Psoas muscle (tissue), 8 donors: ENCODE data around the gene EVI5. TPM values are rescaled to one million over a fixed set of nuclear protein-coding genes. Genes with fewer than 3 reads are reported as not detected.

ENCODE experiments used
- ATAC-seq, 4 donors: fragments of 200-7000 bp; cut with Tn5 transposase; one replicate each; pipeline ENCODE4 v1.9.1; 2020; ENCODE audit warnings: moderate library complexity in 3 of 4, mild to moderate bottlenecking in 2 of 4
- DNase-seq, 2 donors: peaks; one replicate each; pipeline ENCODE4 v3.0.0-alpha.2; 2020
- H3K27ac ChIP-seq: fragments of 200-600 bp; one replicate; pipeline ENCODE4 v1.8.0; 2022
- H3K27me3 ChIP-seq, 3 donors: fragments of 200-600 bp in 1 of 3; one replicate each; pipeline versions ENCODE4 v1.6.1 to v1.8.0; 2013 to 2022; ENCODE audit warnings: low read length in 2 of 3, mild to moderate bottlenecking in 2 of 3, moderate library complexity in 1 of 3; ENCODE audit not compliant: insufficient read depth in 3 of 3
- H3K36me3 ChIP-seq, 2 donors: fragments of 200-600 bp in 1 of 2; one replicate each; pipeline versions ENCODE4 v1.6.1 to v1.8.0; 2013 to 2022; ENCODE audit warnings: low read depth in 1 of 2, mild to moderate bottlenecking in 1 of 2, moderate library complexity in 1 of 2; ENCODE audit not compliant: insufficient read depth in 1 of 2
- H3K4me1 ChIP-seq: fragments of 200-600 bp; one replicate; pipeline ENCODE4 v1.8.0; 2022
- H3K4me3 ChIP-seq: fragments of 200-600 bp; one replicate; pipeline ENCODE4 v1.8.0; 2022; ENCODE audit warnings: mild to moderate bottlenecking
- H3K9me3 ChIP-seq: fragments of 200-600 bp; one replicate; pipeline ENCODE4 v1.8.0; 2022
- WGBS, 3 donors: extraction: QIAGEN DNeasy Blood & Tissue Kit; methylation state at CpG; one replicate each; pipeline versions ENCODE4 v1.1.6 to v1.1.7; 2013; 5-methylcytosine and 5-hydroxymethylcytosine counted together
- intact Hi-C, 2 donors: fragments of 100-400 bp; cut with DNase I; formaldehyde crosslinking; loops; one replicate each; pipeline versions ENCODE4 v1.11.0 to v1.14.2; 2022
- polyA plus RNA-seq, 3 donors: library from polyadenylated mRNA; stranded (reverse); fragments of 200-250 nt; gene quantifications; one replicate each; pipeline ENCODE4 v1.2.3, GENCODE V29; 2013
- total RNA-seq, 4 donors: library from RNA; stranded (reverse); fragmentation: NEBNext Ultra II Directional in 2 of 4; extraction: Animal tissue kit (Norgen Biotek cat#: 25700) in 2 of 4; gene quantifications; one replicate each; pipeline versions ENCODE4 v1.2.1 to v1.2.4, GENCODE V29; 2021 to 2023
- TF ChIP-seq, protein P1 (sequence below): fragments of 200-600 bp; IDR thresholded peaks from one replicate; pipeline ENCODE4 v1.8.0; 2022; ENCODE audit warnings: antibody characterized with exemption
- donor health status: healthy with polysubstance abuse.
- donor health status: DM: no; HTN: no; CAD: no; lungs with moderate emphysema.
- donor health status: Bipolar disorder and iron deficiency.
- donor health status: healthy.
- donor health status: DM: yes; HTN: yes; CAD: no.
- donor health status: DM: no; HTN: no; CAD: no.
- donor health status: DM: no; HTN: no; CAD: no.
- donor health status: DM: yes; HTN: yes; CAD: no.

Gene EVI5
- total and polyA plus RNA-seq, 7 donors: 2.3 to 15.9 (median 6.3) TPM

DNA sequence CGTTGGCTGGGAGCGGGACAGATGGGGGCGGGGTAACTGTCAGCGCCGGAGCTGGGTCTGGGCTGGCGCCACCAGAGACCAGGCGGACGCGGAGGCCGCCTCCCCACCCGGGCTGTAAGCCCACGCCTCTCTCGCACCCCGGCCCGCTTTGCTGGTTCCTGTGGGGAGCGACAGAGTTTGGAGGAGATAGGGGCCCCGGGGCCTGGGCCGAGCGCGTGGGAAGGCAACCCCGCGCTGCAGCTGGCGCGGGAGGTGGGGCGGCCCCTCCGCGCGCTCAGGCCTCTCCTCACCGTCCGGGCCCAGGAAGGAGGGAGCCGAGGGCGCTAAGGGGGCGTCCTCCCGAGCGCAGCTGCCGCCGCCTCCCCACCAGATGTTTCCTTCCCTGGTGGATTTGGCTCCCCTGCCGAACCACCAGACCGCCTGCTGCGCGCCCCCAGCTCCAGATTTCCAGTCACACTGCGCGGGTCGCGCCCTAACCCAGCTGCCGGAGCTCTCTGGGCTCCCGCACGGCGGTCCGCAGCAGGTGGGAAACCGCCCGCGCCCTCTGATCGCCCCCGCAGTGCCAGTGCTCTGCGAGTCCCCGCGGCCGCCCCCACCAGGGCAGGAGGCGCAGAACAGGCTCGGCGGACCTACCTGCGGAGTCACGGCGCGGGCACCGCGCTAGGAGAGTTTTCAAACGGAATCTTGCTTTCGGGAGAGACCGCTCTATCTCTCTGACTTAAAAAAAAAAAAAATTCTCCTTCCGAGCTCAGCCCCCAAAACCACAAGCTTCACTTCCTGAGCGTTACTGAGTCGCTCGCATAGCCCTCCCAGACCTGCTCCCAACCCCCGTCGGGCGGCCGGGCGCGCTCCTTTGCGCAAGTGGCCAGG is 299.3 kb downstream of the EVI5 start:
- WGBS, 3 donors: 1% methylated on average over 66 to 82 of the region's 82 CpGs
- ATAC-seq: peak in 3 of 4 donors; percentile 33 to 60 (median 44)
- TF ChIP-seq, protein P1, sequence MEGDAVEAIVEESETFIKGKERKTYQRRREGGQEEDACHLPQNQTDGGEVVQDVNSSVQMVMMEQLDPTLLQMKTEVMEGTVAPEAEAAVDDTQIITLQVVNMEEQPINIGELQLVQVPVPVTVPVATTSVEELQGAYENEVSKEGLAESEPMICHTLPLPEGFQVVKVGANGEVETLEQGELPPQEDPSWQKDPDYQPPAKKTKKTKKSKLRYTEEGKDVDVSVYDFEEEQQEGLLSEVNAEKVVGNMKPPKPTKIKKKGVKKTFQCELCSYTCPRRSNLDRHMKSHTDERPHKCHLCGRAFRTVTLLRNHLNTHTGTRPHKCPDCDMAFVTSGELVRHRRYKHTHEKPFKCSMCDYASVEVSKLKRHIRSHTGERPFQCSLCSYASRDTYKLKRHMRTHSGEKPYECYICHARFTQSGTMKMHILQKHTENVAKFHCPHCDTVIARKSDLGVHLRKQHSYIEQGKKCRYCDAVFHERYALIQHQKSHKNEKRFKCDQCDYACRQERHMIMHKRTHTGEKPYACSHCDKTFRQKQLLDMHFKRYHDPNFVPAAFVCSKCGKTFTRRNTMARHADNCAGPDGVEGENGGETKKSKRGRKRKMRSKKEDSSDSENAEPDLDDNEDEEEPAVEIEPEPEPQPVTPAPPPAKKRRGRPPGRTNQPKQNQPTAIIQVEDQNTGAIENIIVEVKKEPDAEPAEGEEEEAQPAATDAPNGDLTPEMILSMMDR: peak; percentile 14
- Histone ChIP-seq H3K27ac (no peak overlapping the region), H3K4me1 (peaks cover 44% of the 10 kb centered on the region), H3K27me3 (peaks cover 5 to 91% (median 50%) of the 10 kb centered on the region in 3 donors), H3K9me3 (no peaks in the 10 kb centered on the region), H3K4me3 (peak overlapping the region; percentile 68), H3K36me3 (no peaks in the 10 kb centered on the region)
- intact Hi-C loops: no loop called here
- peak; percentile 36 to 65 for DNase-seq

- intact Hi-C loops: no loop called here
- ATAC-seq (peak in 2 of 4 donors; percentile 13 to 23), DNase-seq (peak; percentile 13 to 62)
- 1% methylated on average over 62 to 65 of the region's 65 CpGs for WGBS, 3 donors
- H3K9me3 ChIP-seq: no peaks in the 10 kb centered on the region
- peaks cover 5 to 100% (median 56%) of the 10 kb centered on the region in 3 donors for H3K27me3 ChIP-seq
- peaks cover 44% of the 10 kb centered on the region for H3K4me1 ChIP-seq
- H3K27ac ChIP-seq: no peak overlapping the region
- TF ChIP-seq, protein P1: no peak
- H3K36me3 ChIP-seq: no peaks in the 10 kb centered on the region
- H3K4me3 ChIP-seq: peak overlapping the region; percentile 68
Measured at GRCh38 chr1:92484472-92485380, 300.2 kb downstream of the EVI5 start.

GRCh38 chr1:92483610-92484471 is 301.1 kb downstream of the EVI5 start:
- H3K4me1 ChIP-seq: peaks cover 44% of the 10 kb centered on the region
- H3K36me3 ChIP-seq: no peaks in the 10 kb centered on the region
- no peak for DNase-seq
- peaks cover 0 to 95% (median 56%) of the 10 kb centered on the region in 3 donors for H3K27me3 ChIP-seq
- intact Hi-C loops: no loop called here
- peak in 1 of 4 donors; percentile 12 for ATAC-seq
- 1 to 2% (median 2%) methylated on average over 36 to 56 of the region's 56 CpGs for WGBS, 3 donors
- H3K9me3 ChIP-seq: no peaks in the 10 kb centered on the region
- TF ChIP-seq, protein P1: no peak
- peak overlapping the region; percentile 68 for H3K4me3 ChIP-seq
- H3K27ac ChIP-seq: no peak overlapping the region
